Gastrocnemius medialis (tissue), 4 donors: Measurements from ENCODE around the gene PYGO2. TPM values are rescaled to one million over a fixed set of nuclear protein-coding genes. Genes with fewer than 3 reads are reported as not detected.

Experiments used
- ATAC-seq, 2 donors: fragments of 150-250 bp; one replicate each; pipeline ENCODE4 v1.9.1; 2016
- DNase-seq, 2 donors: peaks; one replicate each; pipeline ENCODE4 v3.0.0-alpha.2; 2019
- H3K27ac ChIP-seq, 4 donors: fragments of 200-600 bp; sonication (generic); 1 replicate in 1 of 4; 2 replicates in 3 of 4; pipeline ENCODE4 v1.5.1; 2016 to 2018; ENCODE audit warnings: mild to moderate bottlenecking in 2 of 4, moderate library complexity in 1 of 4
- H3K27me3 ChIP-seq, 3 donors: fragments of 200-600 bp; sonication (generic) in 2 of 3; 1 replicate in 1 of 3; 2 replicates in 2 of 3; pipeline versions ENCODE4 v1.5.1 to v1.6.0; 2016 to 2019; ENCODE audit warnings: mild to moderate bottlenecking in 1 of 3, moderate library complexity in 1 of 3
- H3K36me3 ChIP-seq, 2 donors: fragments of 200-600 bp; sonication (generic) in 1 of 2; one replicate each; pipeline ENCODE4 v1.5.1; 2017 to 2018
- H3K4me1 ChIP-seq, 2 donors: fragments of 200-600 bp; sonication (generic) in 1 of 2; one replicate each; pipeline ENCODE4 v1.5.1; 2016 to 2017; ENCODE audit warnings: mild to moderate bottlenecking in 2 of 2
- H3K4me3 ChIP-seq, 4 donors: fragments of 200-600 bp; sonication (generic) in 3 of 4; 1 replicate in 1 of 4; 2 replicates in 3 of 4; pipeline ENCODE4 v1.5.1; 2016 to 2019; ENCODE audit warnings: mild to moderate bottlenecking in 2 of 4
- H3K9me3 ChIP-seq, 3 donors: fragments of 200-600 bp; sonication (generic) in 2 of 3; 1 replicate in 1 of 3; 2 replicates in 2 of 3; pipeline ENCODE4 v1.5.1; 2016 to 2019
- POLR2A ChIP-seq, 2 donors: fragments of 450-650 bp; IDR thresholded peaks; one replicate each; pipeline ENCODE4 v1.6.1; 2017; ENCODE audit warnings: antibody characterized with exemption in 2 of 2, mild to moderate bottlenecking in 2 of 2, moderate library complexity in 2 of 2
- in situ Hi-C, 4 donors: fragments of 200-750 bp; cut with MboI; loops; one replicate each; pipeline versions ENCODE4 v1.15.0 to v1.8.0; 2017; ENCODE audit warnings: low sequenced_read_pairs in 4 of 4
- intact Hi-C: fragments of 100-400 bp; cut with DNase I; formaldehyde crosslinking; loops from one replicate; pipeline ENCODE4 v1.15.1; 2023; ENCODE audit warnings: low total_unique reads
- total RNA-seq, 4 donors: library from RNA; depleted of rRNA; stranded (reverse); fragments of >200 nt; gene quantifications; one replicate each; pipeline versions ENCODE4 v1.1.0 to v1.2.3, GENCODE V29; 2016
- TF ChIP-seq, protein P1 (sequence below), 5 experiments: fragments of 450-650 bp in 3 of 5; fragments of 200-600 bp in 2 of 5; sonication (generic) in 2 of 5; IDR thresholded peaks in 4 of 5; conservative IDR thresholded peaks in 1 of 5; 1 replicate in 4 of 5; 2 replicates in 1 of 5; pipeline ENCODE4 v1.5.1; 2016 to 2019; ENCODE audit warnings: antibody characterized with exemption in 5 of 5, mild to moderate bottlenecking in 3 of 5, moderate library complexity in 3 of 5

The PYGO2 gene
- total RNA-seq, 4 donors from 2014 or later, result 12.6 to 22.7 (median 17.8) TPM

GRCh38 chr1:154959426-154959780 lies 2.2 kb downstream of the PYGO2 start:
- H3K27ac ChIP-seq, result peak overlapping the region; percentile 92 to 98 (median 94)
- H3K4me3 ChIP-seq, result no peak overlapping the region
- ATAC-seq, result no peak
- DNase-seq, result no peak
- H3K27me3 ChIP-seq, result no peaks in the 10 kb centered on the region
- H3K4me1 ChIP-seq, result peaks cover 45 to 54% of the 10 kb centered on the region in 2 donors
- in situ Hi-C loops, result loop anchor here in 1 of 4 donors (25.0 kb wide), 1 partner anchor 103 kb away; the partner anchor contains the start of genes ADAM15 and EFNA4
- TF ChIP-seq POLR2A (IDR thresholded peaks at IDR 0.05), result no peak
- H3K9me3 ChIP-seq, result no peaks in the 10 kb centered on the region
- intact Hi-C loops, result no loop called here
- H3K36me3 ChIP-seq, result peaks cover 4 to 28% of the 10 kb centered on the region in 2 donors

DNA sequence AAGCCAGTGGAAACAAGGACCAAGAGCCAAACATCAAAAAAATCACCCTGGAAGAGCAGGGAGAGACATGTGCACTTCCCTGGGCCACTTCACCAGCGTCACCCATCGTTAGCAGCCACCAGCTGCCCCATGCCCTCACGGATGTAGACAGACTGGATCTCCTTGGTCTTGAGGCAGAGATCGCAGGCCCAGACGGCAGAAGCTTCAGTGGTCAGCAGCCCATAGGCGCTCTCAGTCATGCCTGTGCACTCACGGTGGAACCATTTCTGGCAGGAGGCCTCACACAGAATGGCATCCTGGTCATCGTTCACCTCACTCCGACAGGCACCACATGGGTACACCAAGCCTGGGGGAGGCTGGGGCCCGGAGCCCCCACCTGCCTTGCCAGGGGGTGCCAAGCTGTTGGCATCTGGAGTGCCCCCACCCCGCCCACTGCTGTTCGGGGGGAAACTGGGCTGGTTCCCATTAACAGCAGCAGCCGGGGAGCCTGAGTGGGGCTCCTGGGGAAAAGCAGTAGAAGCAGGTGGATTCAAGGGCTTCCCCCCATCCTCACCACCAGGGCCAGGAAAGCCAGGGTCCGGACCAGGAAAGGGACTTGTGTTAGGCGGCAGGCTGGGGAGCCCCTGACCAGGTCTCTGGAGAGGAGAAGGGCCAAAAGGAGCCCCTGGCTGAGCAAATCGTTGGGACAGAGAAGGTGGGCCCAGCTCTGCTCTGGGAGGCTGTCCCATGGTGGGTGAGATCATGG lies 2.7 kb downstream of the PYGO2 start:
- no peak overlapping the region for H3K4me3 ChIP-seq
- no peak for TF ChIP-seq POLR2A (IDR thresholded peaks at IDR 0.05)
- TF ChIP-seq, protein P1, sequence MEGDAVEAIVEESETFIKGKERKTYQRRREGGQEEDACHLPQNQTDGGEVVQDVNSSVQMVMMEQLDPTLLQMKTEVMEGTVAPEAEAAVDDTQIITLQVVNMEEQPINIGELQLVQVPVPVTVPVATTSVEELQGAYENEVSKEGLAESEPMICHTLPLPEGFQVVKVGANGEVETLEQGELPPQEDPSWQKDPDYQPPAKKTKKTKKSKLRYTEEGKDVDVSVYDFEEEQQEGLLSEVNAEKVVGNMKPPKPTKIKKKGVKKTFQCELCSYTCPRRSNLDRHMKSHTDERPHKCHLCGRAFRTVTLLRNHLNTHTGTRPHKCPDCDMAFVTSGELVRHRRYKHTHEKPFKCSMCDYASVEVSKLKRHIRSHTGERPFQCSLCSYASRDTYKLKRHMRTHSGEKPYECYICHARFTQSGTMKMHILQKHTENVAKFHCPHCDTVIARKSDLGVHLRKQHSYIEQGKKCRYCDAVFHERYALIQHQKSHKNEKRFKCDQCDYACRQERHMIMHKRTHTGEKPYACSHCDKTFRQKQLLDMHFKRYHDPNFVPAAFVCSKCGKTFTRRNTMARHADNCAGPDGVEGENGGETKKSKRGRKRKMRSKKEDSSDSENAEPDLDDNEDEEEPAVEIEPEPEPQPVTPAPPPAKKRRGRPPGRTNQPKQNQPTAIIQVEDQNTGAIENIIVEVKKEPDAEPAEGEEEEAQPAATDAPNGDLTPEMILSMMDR (IDR thresholded peaks at IDR 0.05 in 4 of 5, conservative IDR thresholded peaks at IDR 0.05 in 1 of 5), result no peak
- in situ Hi-C loops (loop anchor here in 1 of 4 donors (25.0 kb wide), 1 partner anchor 103 kb away; the partner anchor contains the start of genes ADAM15 and EFNA4), intact Hi-C loops (no loop called here)
- H3K36me3 ChIP-seq, result peaks cover 4 to 24% of the 10 kb centered on the region in 2 donors
- H3K4me1 ChIP-seq, result peaks cover 50 to 60% of the 10 kb centered on the region in 2 donors
- no peaks in the 10 kb centered on the region for H3K9me3 ChIP-seq
- DNase-seq (no peak), ATAC-seq (no peak)
- no peaks in the 10 kb centered on the region for H3K27me3 ChIP-seq
- peak overlapping the region; percentile 92 to 98 (median 94) for H3K27ac ChIP-seq

GRCh38 chr1:154958036-154958435 lies 3.5 kb downstream of the PYGO2 start:
- Histone ChIP-seq H3K4me1 (peaks cover 57 to 65% of the 10 kb centered on the region in 2 donors), H3K27me3 (no peaks in the 10 kb centered on the region), H3K9me3 (no peaks in the 10 kb centered on the region), H3K4me3 (no peak overlapping the region), H3K27ac (peak overlapping the region; percentile 92 to 98 (median 94)), H3K36me3 (peaks cover 0 to 16% of the 10 kb centered on the region in 2 donors)
- TF ChIP-seq POLR2A (IDR thresholded peaks at IDR 0.05), result no peak
- TF ChIP-seq, protein P1 (IDR thresholded peaks at IDR 0.05 in 4 of 5, conservative IDR thresholded peaks at IDR 0.05 in 1 of 5), result no peak
- in situ Hi-C loops (loop anchor here in 1 of 4 donors (25.0 kb wide), 1 partner anchor 104 kb away; the partner anchor contains the start of genes ADAM15 and EFNA4), intact Hi-C loops (no loop called here)
- ATAC-seq (no peak), DNase-seq (no peak)

- no peak for DNase-seq
- in situ Hi-C loops, result loop anchor here in 1 of 4 donors (25.0 kb wide), 1 partner anchor 105 kb away; the partner anchor contains the start of genes ADAM15 and EFNA4
- ATAC-seq, result no peak
- no peaks in the 10 kb centered on the region for H3K9me3 ChIP-seq
- peak overlapping the region; percentile 92 to 98 (median 94) for H3K27ac ChIP-seq
- H3K36me3 ChIP-seq, result peaks cover 0 to 13% of the 10 kb centered on the region in 2 donors
- no peaks in the 10 kb centered on the region for H3K27me3 ChIP-seq
- H3K4me3 ChIP-seq, result peak overlapping the region; percentile 67 to 77 (median 69)
- intact Hi-C loops, result no loop called here
- TF ChIP-seq, protein P1 (IDR thresholded peaks at IDR 0.05 in 4 of 5, conservative IDR thresholded peaks at IDR 0.05 in 1 of 5), result no peak
- TF ChIP-seq POLR2A (IDR thresholded peaks at IDR 0.05), result no peak
- peaks cover 57 to 65% of the 10 kb centered on the region in 2 donors for H3K4me1 ChIP-seq
Measured at GRCh38 chr1:154957091-154957657, 4.4 kb downstream of the PYGO2 start.

- Histone ChIP-seq H3K4me3 (peak overlapping the region; percentile 67 to 77 (median 69)), H3K27ac (peak overlapping the region; percentile 92 to 98 (median 94)), H3K36me3 (peaks cover 0 to 14% of the 10 kb centered on the region in 2 donors), H3K27me3 (no peaks in the 10 kb centered on the region), H3K4me1 (peaks cover 62 to 68% of the 10 kb centered on the region in 2 donors), H3K9me3 (no peaks in the 10 kb centered on the region)
- in situ Hi-C loops (loop anchor here in 1 of 4 donors (25.0 kb wide), 1 partner anchor 106 kb away; the partner anchor contains the start of genes ADAM15 and EFNA4), intact Hi-C loops (loop anchor here (1.0 kb wide), 1 partner anchor 19 kb away; no protein-coding TSS in a partner anchor)
- ATAC-seq (peak; percentile 22 to 45), DNase-seq (peak; percentile 52 to 74)
- TF ChIP-seq, protein P1 (IDR thresholded peaks at IDR 0.05 in 4 of 5, conservative IDR thresholded peaks at IDR 0.05 in 1 of 5), result no peak
- TF ChIP-seq POLR2A (IDR thresholded peaks at IDR 0.05), result no peak
Measured at GRCh38 chr1:154956544-154956941, 5.0 kb downstream of the PYGO2 start.
